C4-2B (cell line): Measurements from ENCODE around the gene NDUFAF5.

Experiments
- CTCF ChIP-seq: fragments of 450-650 bp; conservative IDR thresholded peaks from 2 replicates; pipeline ENCODE4 v1.5.1; 2017; ENCODE audit warnings: mild to moderate bottlenecking
- ZFX ChIP-seq: fragments of 450-650 bp; IDR thresholded peaks from 2 replicates; pipeline ENCODE4 v1.6.1; 2017

GRCh38 chr20:13825465-13825864 is 40.6 kb downstream of the NDUFAF5 start:
- TF ChIP-seq CTCF = no peak
- TF ChIP-seq ZFX = no peak
